Cardiac muscle cell (in vitro differentiated cells and primary cell): ENCODE measurements around the gene EPHA4. TPM values are rescaled to one million over a fixed set of nuclear protein-coding genes. Genes with fewer than 3 reads are reported as not detected.
"Not testable (repeated sequence)": the region's sequence is repeated elsewhere in the genome, so short reads cannot be mapped to it uniquely, and the experiment has no call there.

Experiments
- DNase-seq, 2 donors: peaks; one replicate each; pipeline versions ENCODE4 v3.0.0 to v3.0.0-alpha.2; 2010 to 2017; ENCODE audit warnings: low read depth in 1 of 2, low spot score in 1 of 2
- H3K27ac ChIP-seq: fragments of 200-600 bp; sonication (generic); 2 replicates; pipeline ENCODE4 v1.5.1; 2016
- H3K27me3 ChIP-seq: fragments of 200-600 bp; sonication (generic); 2 replicates; pipeline ENCODE4 v1.6.0; 2016; ENCODE audit warnings: control low read depth
- H3K36me3 ChIP-seq: fragments of 200-600 bp; sonication (generic); 2 replicates; pipeline ENCODE4 v1.5.1; 2016; ENCODE audit warnings: control low read depth
- H3K4me1 ChIP-seq: fragments of 200-600 bp; sonication (generic); 2 replicates; pipeline ENCODE4 v1.8.1; 2017; ENCODE audit warnings: low read depth, mild to moderate bottlenecking, mixed run types
- H3K4me3 ChIP-seq: fragments of 200-600 bp; sonication (generic); 2 replicates; pipeline ENCODE4 v1.5.1; 2016; ENCODE audit warnings: mild to moderate bottlenecking
- H3K9me3 ChIP-seq: fragments of 200-600 bp; sonication (generic); 2 replicates; pipeline ENCODE4 v1.5.1; 2017; ENCODE audit warnings: low read depth, mild to moderate bottlenecking, control low read depth
- polyA plus RNA-seq: library from polyadenylated mRNA; unstranded; fragments of >200 nt; fragmentation: Nextera tagmentation; extraction: Ambion mirVana; gene quantifications from 2 replicates; pipeline ENCODE4 v1.2.1, GENCODE V29; 2016
- total RNA-seq: library from RNA; depleted of rRNA; stranded (reverse); fragments of >200 nt; gene quantifications from 2 replicates; pipeline ENCODE4 v1.2.3, GENCODE V29; 2016
- TF ChIP-seq, protein P1 (sequence below): IDR thresholded peaks from 2 replicates; pipeline ENCODE4 v1.5.1; 2012; ENCODE audit warnings: low read depth, mild to moderate bottlenecking, low read length

Gene EPHA4
- total and polyA plus RNA-seq, 2 experiments from 2014 or later = 21.2 to 70.2 TPM

DNA sequence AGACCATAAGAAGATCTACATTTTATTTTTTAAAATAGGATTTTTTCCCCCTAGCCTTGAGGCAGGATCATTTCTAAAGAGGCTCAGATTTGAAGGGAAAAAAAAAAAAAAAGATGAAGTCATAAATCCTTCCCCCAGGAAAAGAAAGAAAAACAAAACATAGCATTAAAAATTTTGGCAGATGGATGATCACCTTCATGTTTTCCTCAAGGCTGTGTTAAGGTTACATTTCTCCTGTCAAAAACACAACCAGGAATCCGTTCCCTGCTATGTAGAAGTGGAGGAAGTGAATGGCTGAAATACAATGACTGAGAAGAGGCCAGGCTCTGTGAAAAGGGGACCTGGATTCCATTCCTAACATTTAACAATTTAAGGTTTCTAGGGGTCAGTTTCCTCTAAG, 56.2 kb downstream of the EPHA4 start:
- DNase-seq = no peak
- TF ChIP-seq, protein P1, sequence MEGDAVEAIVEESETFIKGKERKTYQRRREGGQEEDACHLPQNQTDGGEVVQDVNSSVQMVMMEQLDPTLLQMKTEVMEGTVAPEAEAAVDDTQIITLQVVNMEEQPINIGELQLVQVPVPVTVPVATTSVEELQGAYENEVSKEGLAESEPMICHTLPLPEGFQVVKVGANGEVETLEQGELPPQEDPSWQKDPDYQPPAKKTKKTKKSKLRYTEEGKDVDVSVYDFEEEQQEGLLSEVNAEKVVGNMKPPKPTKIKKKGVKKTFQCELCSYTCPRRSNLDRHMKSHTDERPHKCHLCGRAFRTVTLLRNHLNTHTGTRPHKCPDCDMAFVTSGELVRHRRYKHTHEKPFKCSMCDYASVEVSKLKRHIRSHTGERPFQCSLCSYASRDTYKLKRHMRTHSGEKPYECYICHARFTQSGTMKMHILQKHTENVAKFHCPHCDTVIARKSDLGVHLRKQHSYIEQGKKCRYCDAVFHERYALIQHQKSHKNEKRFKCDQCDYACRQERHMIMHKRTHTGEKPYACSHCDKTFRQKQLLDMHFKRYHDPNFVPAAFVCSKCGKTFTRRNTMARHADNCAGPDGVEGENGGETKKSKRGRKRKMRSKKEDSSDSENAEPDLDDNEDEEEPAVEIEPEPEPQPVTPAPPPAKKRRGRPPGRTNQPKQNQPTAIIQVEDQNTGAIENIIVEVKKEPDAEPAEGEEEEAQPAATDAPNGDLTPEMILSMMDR = no peak
- Histone ChIP-seq H3K4me1 (peaks cover 33% of the 10 kb centered on the region), H3K9me3 (no peaks in the 10 kb centered on the region), H3K4me3 (no peak overlapping the region), H3K36me3 (no peaks in the 10 kb centered on the region), H3K27ac (no peak overlapping the region), H3K27me3 (no peaks in the 10 kb centered on the region)

DNA sequence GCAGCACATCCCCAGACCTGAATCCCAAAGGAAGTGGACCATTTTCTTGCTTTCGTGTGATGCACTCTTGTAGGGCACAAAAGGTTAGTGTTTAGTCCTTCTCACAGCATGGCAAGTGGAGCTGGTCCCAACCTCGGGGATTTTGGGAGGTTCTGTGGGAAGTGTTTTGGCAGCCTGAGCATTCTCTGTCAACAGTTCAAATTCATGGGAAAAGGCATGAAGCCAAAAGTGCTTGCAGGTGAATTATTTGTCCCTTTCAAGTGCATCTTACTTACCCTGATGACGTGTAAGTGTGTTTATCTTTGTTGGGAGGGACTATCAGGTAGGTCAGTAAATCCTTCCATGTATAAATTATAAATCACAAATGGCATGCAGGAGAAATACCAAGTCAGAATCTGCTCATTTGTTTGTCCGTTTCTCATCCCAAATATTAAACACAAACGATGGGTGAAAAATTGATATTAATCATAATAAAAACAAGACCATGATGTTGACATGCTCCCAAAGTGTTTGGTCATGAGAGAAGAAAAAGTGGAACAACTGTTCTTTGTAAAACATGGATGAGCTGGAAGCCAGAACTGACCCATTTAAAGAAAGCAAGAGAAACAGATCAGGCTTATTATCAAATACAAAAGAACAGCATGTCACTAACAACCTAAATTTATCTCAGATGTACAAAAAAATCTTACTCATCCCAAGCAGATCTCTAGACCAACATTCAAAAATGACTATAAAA, 57.6 kb downstream of the EPHA4 start:
- no peak for DNase-seq
- TF ChIP-seq, protein P1 = no peak
- Histone ChIP-seq H3K4me1 (peaks cover 19% of the 10 kb centered on the region), H3K27ac (no peak overlapping the region), H3K4me3 (no peak overlapping the region), H3K36me3 (no peaks in the 10 kb centered on the region), H3K27me3 (no peaks in the 10 kb centered on the region), H3K9me3 (no peaks in the 10 kb centered on the region)

DNA sequence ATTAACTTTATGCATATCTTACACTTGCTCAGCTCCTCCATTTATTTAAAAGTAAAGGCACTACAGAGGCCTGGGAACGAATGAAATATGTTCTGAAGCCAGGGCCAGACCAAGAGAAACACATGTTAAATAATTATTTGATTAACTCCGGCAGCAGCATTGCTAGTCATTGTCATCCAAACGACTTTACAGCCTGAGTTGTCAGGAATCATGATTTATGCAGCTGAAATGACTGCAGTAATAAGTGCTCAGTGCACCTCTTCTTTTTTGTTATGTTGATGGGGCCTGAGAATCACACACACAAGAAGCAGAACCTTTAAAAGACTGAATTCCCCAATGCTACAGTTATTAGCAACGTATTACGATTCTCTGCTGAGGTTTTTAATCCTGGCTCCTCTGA, 58.9 kb downstream of the EPHA4 start:
- H3K9me3 ChIP-seq = no peaks in the 10 kb centered on the region
- no peak overlapping the region for H3K27ac ChIP-seq
- peaks cover 7% of the 10 kb centered on the region for H3K4me1 ChIP-seq
- no peak for DNase-seq
- no peaks in the 10 kb centered on the region for H3K27me3 ChIP-seq
- no peak overlapping the region for H3K4me3 ChIP-seq
- H3K36me3 ChIP-seq = no peaks in the 10 kb centered on the region
- TF ChIP-seq, protein P1 = no peak

DNA sequence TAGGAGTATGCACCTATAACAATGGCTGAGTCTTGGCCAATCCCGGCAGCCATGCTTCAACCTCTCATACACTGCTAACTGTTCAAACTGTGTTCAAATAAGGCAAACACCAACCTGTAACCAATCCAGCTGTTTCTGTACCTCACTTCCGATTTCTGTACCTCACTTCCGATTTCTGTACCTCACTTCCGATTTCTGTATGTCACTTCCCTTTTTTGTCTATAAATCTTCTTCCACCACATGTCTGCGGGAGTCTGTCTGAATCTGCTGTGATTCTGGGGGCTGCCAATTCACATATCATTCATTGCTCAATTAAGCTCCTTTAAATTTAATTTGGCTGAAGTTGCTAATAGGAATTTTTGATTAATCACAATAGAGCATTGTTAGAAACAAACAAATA, 60.8 kb downstream of the EPHA4 start:
- H3K4me1 ChIP-seq, H3K36me3 ChIP-seq, H3K4me3 ChIP-seq, H3K9me3 ChIP-seq, DNase-seq, H3K27ac ChIP-seq, H3K27me3 ChIP-seq: not testable (repeated sequence)

DNA sequence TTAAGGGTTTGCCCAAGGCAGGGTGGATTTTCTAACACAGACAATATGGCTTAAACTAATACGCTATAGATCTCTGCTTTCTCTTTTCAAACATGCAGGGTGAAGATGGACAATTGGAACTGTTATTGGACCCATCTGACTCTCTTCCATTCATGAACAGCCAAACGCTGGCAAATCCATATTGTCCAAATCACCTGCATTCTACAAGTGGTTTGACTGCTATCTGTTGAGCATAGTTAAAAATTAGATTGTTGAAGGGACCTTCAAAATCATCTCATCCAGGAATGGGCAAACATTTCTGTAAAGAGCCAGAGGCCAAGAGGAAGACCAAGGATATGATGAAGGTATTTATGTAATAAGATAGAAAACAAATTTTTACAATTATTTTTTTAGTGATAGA, 65.6 kb downstream of the EPHA4 start:
- no peaks in the 10 kb centered on the region for H3K9me3 ChIP-seq
- H3K36me3 ChIP-seq = no peaks in the 10 kb centered on the region
- H3K27me3 ChIP-seq = no peaks in the 10 kb centered on the region
- TF ChIP-seq, protein P1 = no peak
- no peak overlapping the region for H3K4me3 ChIP-seq
- peaks cover 21% of the 10 kb centered on the region for H3K4me1 ChIP-seq
- no peak for DNase-seq
- no peak overlapping the region for H3K27ac ChIP-seq

DNA sequence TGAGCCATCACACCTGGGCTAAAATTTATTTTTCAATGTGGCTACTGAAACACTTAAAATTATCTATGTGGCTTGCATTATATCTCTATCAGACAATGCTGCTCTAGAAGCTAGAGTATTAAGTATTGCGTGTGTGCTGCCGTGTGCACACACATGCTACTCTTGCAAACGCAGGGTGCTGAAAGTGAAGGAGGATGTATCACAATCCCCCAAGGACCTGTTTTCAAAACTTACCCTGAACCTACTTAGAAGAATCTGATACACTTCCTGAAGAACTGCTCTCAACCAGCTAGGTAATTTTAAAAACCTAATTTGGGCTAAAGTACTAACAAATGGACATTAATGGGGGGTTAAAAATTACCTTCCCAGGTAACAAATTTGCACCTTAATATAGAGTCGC, 66.5 kb downstream of the EPHA4 start:
- Histone ChIP-seq H3K4me1 (peaks cover 29% of the 10 kb centered on the region), H3K27ac (no peak overlapping the region), H3K36me3 (no peaks in the 10 kb centered on the region), H3K4me3 (no peak overlapping the region), H3K9me3 (no peaks in the 10 kb centered on the region), H3K27me3 (no peaks in the 10 kb centered on the region)
- TF ChIP-seq, protein P1 = no peak
- DNase-seq = no peak
